HepG2 (cell line): ENCODE results near the gene SDC4. TPM values are rescaled to one million over a fixed set of nuclear protein-coding genes. Genes with fewer than 3 reads are reported as not detected.

Experiments
- ATAC-seq: fragments of 200-7000 bp; cut with Tn5 transposase; 3 replicates; pipeline ENCODE4 v1.9.1; 2020; ENCODE audit warnings: mild to moderate bottlenecking, moderate library complexity
- BruUV-seq: library from RNA; stranded (reverse); fragments of 400-500 nt; replicated peaks from 2 replicates; lab custom pipeline; 2021; lab: Mats Ljungman, UMichigan
- CTCF ChIA-PET: fragments of 300-600 bp; formaldehyde crosslinking; extraction: SDS; loops from one replicate; lab custom pipeline; 2021; ENCODE audit warnings: low total read pairs, inconsistent platforms, low intra/inter-chr PET ratio; lab: Yijun Ruan, JAX
- POLR2A ChIA-PET: fragments of 350-600 bp; sonication (Branson Sonifier 250); formaldehyde crosslinking; loops from one replicate; lab custom pipeline; 2020; ENCODE audit warnings: antibody characterized with exemption, inconsistent platforms; lab: Yijun Ruan, JAX
- DNase-seq: peaks from one replicate; pipeline ENCODE4 v3.0.0-alpha.2; 2015; ENCODE audit warnings: low spot score
- FAIRE-seq: peaks from 3 replicates; lab custom pipeline; 2011; peaks lifted over from hg19 to GRCh38; lab: Jason Lieb, UNC
- H2AFZ ChIP-seq: one replicate; pipeline ENCODE4 v1.6.1; 2011; ENCODE audit warnings: low read length, inconsistent platforms
- H3K27ac ChIP-seq: fragments of 300-600 bp; 3 replicates; pipeline ENCODE4 v1.8.0; 2011; ENCODE audit warnings: mixed run types, mild to moderate bottlenecking, mixed read lengths, low read length, inconsistent platforms; ENCODE audit not compliant: insufficient read depth; ENCODE audit errors: extremely low read length
- H3K27me3 ChIP-seq, 2 experiments: fragments of 200-600 bp in 1 of 2; 2 replicates in 1 of 2; 3 replicates in 1 of 2; pipeline versions ENCODE4 v1.6.0 to v1.8.0; 2011; ENCODE audit warnings: low read length in 2 of 2, mild to moderate bottlenecking in 2 of 2, moderate library complexity in 2 of 2, inconsistent platforms in 1 of 2; ENCODE audit not compliant: insufficient read depth in 2 of 2, control insufficient read depth in 1 of 2
- H3K36me3 ChIP-seq, 2 experiments: fragments of 200-600 bp in 1 of 2; replicated peaks in 1 of 2; 2 replicates in 1 of 2; 3 replicates in 1 of 2; pipeline versions ENCODE4 v1.5.1 to v1.8.0; 2011; ENCODE audit warnings: low read length in 2 of 2, inconsistent platforms in 1 of 2; ENCODE audit not compliant: insufficient read depth in 2 of 2, control insufficient read depth in 1 of 2
- H3K4me1 ChIP-seq: 2 replicates; pipeline ENCODE4 v1.5.1; 2012; ENCODE audit warnings: low read length, inconsistent platforms; ENCODE audit not compliant: insufficient read depth
- H3K4me2 ChIP-seq: 2 replicates; pipeline ENCODE4 v1.6.0; 2011; ENCODE audit warnings: low read depth, low read length, inconsistent platforms
- H3K4me3 ChIP-seq, 3 experiments: fragments of 200-600 bp in 1 of 3; sonication (generic), shearing (Covaris generic) in 1 of 3; replicated peaks in 1 of 3; 2 replicates each; pipeline ENCODE4 v1.5.1; 2011 to 2016; ENCODE audit warnings: low read length in 3 of 3, inconsistent platforms in 2 of 3, low read depth in 2 of 3, mild to moderate bottlenecking in 2 of 3, control low read depth in 1 of 3, mixed read lengths in 1 of 3; ENCODE audit not compliant: insufficient read depth in 1 of 3
- H3K79me2 ChIP-seq: one replicate; pipeline ENCODE4 v1.6.1; 2011; ENCODE audit warnings: low read length, inconsistent platforms; ENCODE audit not compliant: insufficient read depth
- H3K9ac ChIP-seq: 2 replicates; pipeline ENCODE4 v1.6.0; 2011; ENCODE audit warnings: mild to moderate bottlenecking, low read depth, low read length, inconsistent platforms; ENCODE audit not compliant: insufficient read depth
- H3K9me3 ChIP-seq: 2 replicates; pipeline ENCODE4 v1.5.1; 2012; ENCODE audit warnings: mild to moderate bottlenecking, low read length
- H4K20me1 ChIP-seq: 2 replicates; pipeline ENCODE4 v1.6.0; 2011; ENCODE audit warnings: inconsistent platforms, mild to moderate bottlenecking, low read length, moderate library complexity; ENCODE audit not compliant: insufficient read depth
- BORCS8-MEF2B ChIP-seq: sonication (generic); formaldehyde crosslinking; IDR thresholded peaks from 2 replicates; pipeline ENCODE4 v1.8.0; 2022; ENCODE audit warnings: mild to moderate bottlenecking, missing genetic modification reagents
- DNMT1 ChIP-seq: sonication (generic); formaldehyde crosslinking; IDR thresholded peaks from 2 replicates; pipeline ENCODE4 v1.5.1; 2020; ENCODE audit warnings: mild to moderate bottlenecking, missing genetic modification reagents
- FOXA3 ChIP-seq: IDR thresholded peaks from 2 replicates; pipeline ENCODE4 v1.6.1; 2016; ENCODE audit warnings: missing genetic modification reagents, missing compliant biosample characterization
- KLF13 ChIP-seq: sonication (generic); formaldehyde crosslinking; IDR thresholded peaks from 2 replicates; pipeline ENCODE4 v1.4.0; 2020; ENCODE audit warnings: mild to moderate bottlenecking, missing genetic modification reagents
- STAG1 ChIP-seq: sonication (generic); formaldehyde crosslinking; IDR thresholded peaks from 2 replicates; pipeline ENCODE4 v1.4.0; 2020; ENCODE audit warnings: missing genetic modification reagents
- ZEB1 ChIP-seq: IDR thresholded peaks from 2 replicates; pipeline ENCODE4 v1.6.1; 2012; ENCODE audit warnings: mild to moderate bottlenecking, low read depth, inconsistent platforms; ENCODE audit not compliant: insufficient replicate concordance
- ZNF761 ChIP-seq: sonication (generic); formaldehyde crosslinking; conservative IDR thresholded peaks from 2 replicates; pipeline ENCODE4 v1.4.0; 2020; ENCODE audit warnings: mild to moderate bottlenecking, missing genetic modification reagents
- WGBS: methylation state at CpG from one replicate; pipeline ENCODE4 v1.1.6; 2017; ENCODE audit warnings: low lambda C conversion rate; 5-methylcytosine and 5-hydroxymethylcytosine counted together
- in situ Hi-C: cut with HindIII; loops from 2 replicates; pipeline ENCODE4 v1.10.0; 2017; ENCODE audit warnings: low pct_unique_long_range_greater_than_20kb; ENCODE audit not compliant: extremely low pct_ligation_motif_present
- intact Hi-C: fragments of 100-400 bp; cut with micrococcal nuclease; formaldehyde crosslinking; loops from one replicate; pipeline ENCODE4 v1.10.0; 2022; ENCODE audit not compliant: unreplicated experiment
- polyA plus RNA-seq, 8 experiments: library from polyadenylated mRNA; depleted of rRNA in 3 of 8; stranded (reverse) in 7 of 8; unstranded in 1 of 8; fragments of >200 nt; fragmentation: Illumina TruSeq in 4 of 8; extraction: Trizol in 4 of 8; gene quantifications; 2 replicates each; pipeline versions ENCODE4 v1.2.1 to v1.2.3, GENCODE V29; 2011 to 2016; ENCODE audit warnings: low read depth in 4 of 8, missing spikeins in 1 of 8, mixed read lengths in 1 of 8; ENCODE audit not compliant: insufficient read depth in 1 of 8
- total RNA-seq, 5 experiments: library from RNA; depleted of rRNA; stranded (reverse); fragments of >200 nt; fragmentation: Illumina TruSeq; extraction: Trizol; gene quantifications; 2 replicates each; pipeline ENCODE4 v1.2.3, GENCODE V29; 2016; ENCODE audit warnings: low read depth in 1 of 5
- TF ChIP-seq, protein P1 (sequence below): sonication (generic); formaldehyde crosslinking; IDR thresholded peaks from 2 replicates; pipeline ENCODE4 v1.4.0; 2020; ENCODE audit warnings: mild to moderate bottlenecking, missing genetic modification reagents, borderline replicate concordance
- TF ChIP-seq, protein P2 (sequence below): sonication (generic); formaldehyde crosslinking; IDR thresholded peaks from 2 replicates; pipeline ENCODE4 v1.5.1; 2020; ENCODE audit warnings: mild to moderate bottlenecking, missing genetic modification reagents, moderate library complexity

SDC4 gene
- total and polyA plus RNA-seq, 2 of the 13 experiments (the other 11 are each of a cell fraction or from before 2014, with no cell fraction given): 49.0 to 65.1 TPM

DNA sequence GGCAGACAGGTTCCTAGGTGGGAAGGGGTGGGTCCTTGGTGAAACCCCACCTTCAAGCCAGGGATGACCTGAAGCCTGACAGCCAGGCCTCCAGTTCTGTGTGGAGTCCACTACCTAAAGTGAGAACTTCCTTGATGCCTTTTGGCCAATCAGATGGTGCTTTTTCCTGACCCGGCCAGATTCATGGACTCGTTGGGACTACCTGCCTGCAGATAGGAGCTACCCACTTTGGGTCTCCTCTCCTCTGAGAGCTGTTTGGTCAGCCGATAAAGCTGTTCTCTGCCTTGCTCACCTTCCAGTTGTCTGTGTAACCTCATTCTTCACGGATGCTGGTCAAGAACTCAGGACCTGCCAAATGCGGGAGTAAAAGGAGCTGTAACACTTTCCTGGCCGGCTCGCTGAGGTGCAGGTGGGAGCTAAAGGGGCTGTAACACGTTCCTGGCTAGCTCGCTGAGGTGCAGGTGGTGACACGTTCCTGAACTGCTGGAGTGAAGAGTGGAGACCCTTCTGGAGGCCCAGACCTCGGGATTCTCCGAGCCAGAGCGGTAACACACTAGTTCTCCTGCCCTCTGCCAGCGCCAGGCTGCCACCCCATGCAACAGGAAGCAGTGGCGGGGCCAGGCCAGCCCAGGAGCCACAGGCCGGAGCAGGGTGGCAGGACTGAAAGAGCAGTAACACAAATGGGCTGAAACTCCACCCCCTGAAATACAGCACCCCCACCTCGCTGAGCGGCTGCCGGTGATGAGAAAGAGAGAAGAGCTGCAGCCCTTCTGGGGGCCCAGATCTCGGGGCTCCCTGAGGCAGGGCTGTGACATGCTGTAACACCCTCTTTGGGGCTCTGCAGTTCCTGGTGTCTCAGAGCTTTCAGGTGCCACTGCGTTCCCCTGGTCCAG is 46.2 kb upstream of the SDC4 start:
- no TSS peak for BruUV-seq
- Histone ChIP-seq H4K20me1 (no peaks in the 10 kb centered on the region), H3K36me3 (no peaks in the 10 kb centered on the region), H2AFZ (no peak overlapping the region), H3K9me3 (peaks cover 2% of the 10 kb centered on the region; the same call in 1 of the 2 replicates), H3K4me3 (no peak overlapping the region), H3K27me3 (no peaks in the 10 kb centered on the region), H3K9ac (no peak overlapping the region), H3K4me2 (no peak overlapping the region), H3K4me1 (no peaks in the 10 kb centered on the region), H3K27ac (no peak overlapping the region), H3K79me2 (no peaks in the 10 kb centered on the region)
- WGBS: 65% methylated on average over 18 of the region's 21 CpGs
- POLR2A ChIA-PET: interaction anchor here (0.9 to 1.0 kb wide), 2 partner anchors 21 to 51 kb away, joined by 3 to 4 read pairs; partner anchors contain the start of gene PIGT
- CTCF ChIA-PET: no interaction called here
- intact Hi-C loops (loop anchor here (5.0 kb wide), 1 partner anchor 43 kb away; no protein-coding TSS in a partner anchor), in situ Hi-C loops (no loop called here)
- TF ChIP-seq DNMT1 (CRISPR knock-in tag) (0 out of 2 replicates have a peak, but pooled peaks have one; percentile 15), BORCS8-MEF2B (CRISPR knock-in tag) (no peak), KLF13 (CRISPR knock-in tag) (no peak), FOXA3 (CRISPR knock-in tag) (no peak), ZNF761 (no peak), ZEB1 (no peak), STAG1 (no peak)
- TF ChIP-seq, protein P1, sequence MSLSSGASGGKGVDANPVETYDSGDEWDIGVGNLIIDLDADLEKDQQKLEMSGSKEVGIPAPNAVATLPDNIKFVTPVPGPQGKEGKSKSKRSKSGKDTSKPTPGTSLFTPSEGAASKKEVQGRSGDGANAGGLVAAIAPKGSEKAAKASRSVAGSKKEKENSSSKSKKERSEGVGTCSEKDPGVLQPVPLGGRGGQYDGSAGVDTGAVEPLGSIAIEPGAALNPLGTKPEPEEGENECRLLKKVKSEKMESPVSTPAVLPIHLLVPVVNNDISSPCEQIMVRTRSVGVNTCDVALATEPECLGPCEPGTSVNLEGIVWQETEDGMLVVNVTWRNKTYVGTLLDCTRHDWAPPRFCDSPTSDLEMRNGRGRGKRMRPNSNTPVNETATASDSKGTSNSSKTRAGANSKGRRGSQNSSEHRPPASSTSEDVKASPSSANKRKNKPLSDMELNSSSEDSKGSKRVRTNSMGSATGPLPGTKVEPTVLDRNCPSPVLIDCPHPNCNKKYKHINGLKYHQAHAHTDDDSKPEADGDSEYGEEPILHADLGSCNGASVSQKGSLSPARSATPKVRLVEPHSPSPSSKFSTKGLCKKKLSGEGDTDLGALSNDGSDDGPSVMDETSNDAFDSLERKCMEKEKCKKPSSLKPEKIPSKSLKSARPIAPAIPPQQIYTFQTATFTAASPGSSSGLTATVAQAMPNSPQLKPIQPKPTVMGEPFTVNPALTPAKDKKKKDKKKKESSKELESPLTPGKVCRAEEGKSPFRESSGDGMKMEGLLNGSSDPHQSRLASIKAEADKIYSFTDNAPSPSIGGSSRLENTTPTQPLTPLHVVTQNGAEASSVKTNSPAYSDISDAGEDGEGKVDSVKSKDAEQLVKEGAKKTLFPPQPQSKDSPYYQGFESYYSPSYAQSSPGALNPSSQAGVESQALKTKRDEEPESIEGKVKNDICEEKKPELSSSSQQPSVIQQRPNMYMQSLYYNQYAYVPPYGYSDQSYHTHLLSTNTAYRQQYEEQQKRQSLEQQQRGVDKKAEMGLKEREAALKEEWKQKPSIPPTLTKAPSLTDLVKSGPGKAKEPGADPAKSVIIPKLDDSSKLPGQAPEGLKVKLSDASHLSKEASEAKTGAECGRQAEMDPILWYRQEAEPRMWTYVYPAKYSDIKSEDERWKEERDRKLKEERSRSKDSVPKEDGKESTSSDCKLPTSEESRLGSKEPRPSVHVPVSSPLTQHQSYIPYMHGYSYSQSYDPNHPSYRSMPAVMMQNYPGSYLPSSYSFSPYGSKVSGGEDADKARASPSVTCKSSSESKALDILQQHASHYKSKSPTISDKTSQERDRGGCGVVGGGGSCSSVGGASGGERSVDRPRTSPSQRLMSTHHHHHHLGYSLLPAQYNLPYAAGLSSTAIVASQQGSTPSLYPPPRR (CRISPR knock-in tag): no peak
- TF ChIP-seq, protein P2, sequence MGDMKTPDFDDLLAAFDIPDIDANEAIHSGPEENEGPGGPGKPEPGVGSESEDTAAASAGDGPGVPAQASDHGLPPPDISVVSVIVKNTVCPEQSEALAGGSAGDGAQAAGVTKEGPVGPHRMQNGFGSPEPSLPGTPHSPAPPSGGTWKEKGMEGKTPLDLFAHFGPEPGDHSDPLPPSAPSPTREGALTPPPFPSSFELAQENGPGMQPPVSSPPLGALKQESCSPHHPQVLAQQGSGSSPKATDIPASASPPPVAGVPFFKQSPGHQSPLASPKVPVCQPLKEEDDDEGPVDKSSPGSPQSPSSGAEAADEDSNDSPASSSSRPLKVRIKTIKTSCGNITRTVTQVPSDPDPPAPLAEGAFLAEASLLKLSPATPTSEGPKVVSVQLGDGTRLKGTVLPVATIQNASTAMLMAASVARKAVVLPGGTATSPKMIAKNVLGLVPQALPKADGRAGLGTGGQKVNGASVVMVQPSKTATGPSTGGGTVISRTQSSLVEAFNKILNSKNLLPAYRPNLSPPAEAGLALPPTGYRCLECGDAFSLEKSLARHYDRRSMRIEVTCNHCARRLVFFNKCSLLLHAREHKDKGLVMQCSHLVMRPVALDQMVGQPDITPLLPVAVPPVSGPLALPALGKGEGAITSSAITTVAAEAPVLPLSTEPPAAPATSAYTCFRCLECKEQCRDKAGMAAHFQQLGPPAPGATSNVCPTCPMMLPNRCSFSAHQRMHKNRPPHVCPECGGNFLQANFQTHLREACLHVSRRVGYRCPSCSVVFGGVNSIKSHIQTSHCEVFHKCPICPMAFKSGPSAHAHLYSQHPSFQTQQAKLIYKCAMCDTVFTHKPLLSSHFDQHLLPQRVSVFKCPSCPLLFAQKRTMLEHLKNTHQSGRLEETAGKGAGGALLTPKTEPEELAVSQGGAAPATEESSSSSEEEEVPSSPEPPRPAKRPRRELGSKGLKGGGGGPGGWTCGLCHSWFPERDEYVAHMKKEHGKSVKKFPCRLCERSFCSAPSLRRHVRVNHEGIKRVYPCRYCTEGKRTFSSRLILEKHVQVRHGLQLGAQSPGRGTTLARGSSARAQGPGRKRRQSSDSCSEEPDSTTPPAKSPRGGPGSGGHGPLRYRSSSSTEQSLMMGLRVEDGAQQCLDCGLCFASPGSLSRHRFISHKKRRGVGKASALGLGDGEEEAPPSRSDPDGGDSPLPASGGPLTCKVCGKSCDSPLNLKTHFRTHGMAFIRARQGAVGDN (CRISPR knock-in tag): peak; percentile 14; the same call in 1 of the 2 replicates
- FAIRE-seq (no peak), ATAC-seq (no peak; the same call in 2 of the 3 replicates), DNase-seq (no peak)
